ENCODE data around the gene STK32A.

DNA sequence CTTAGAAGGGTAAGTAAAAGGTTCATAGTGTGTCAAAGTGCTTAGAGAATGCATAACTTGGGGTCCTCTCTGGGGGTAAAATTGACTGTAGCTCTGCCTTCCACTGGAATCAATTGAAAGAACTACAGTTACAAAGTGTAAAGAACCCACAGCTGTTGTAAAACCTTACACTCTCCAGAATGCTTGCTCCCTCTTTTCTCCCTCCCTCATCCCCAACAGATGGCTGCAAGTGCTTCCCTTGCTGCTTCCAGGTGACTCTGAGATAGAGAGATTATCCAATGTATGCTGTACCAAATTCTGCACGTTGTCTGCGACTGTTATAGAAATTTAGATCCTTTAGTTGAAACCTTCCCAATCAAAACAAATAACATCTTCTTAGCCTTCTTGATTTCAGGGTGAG lies 126.0 kb downstream of the STK32A start:
- TF ChIP-seq POLR2A (IDR thresholded peaks at IDR 0.05), result no peak
- TF ChIP-seq, protein P1, sequence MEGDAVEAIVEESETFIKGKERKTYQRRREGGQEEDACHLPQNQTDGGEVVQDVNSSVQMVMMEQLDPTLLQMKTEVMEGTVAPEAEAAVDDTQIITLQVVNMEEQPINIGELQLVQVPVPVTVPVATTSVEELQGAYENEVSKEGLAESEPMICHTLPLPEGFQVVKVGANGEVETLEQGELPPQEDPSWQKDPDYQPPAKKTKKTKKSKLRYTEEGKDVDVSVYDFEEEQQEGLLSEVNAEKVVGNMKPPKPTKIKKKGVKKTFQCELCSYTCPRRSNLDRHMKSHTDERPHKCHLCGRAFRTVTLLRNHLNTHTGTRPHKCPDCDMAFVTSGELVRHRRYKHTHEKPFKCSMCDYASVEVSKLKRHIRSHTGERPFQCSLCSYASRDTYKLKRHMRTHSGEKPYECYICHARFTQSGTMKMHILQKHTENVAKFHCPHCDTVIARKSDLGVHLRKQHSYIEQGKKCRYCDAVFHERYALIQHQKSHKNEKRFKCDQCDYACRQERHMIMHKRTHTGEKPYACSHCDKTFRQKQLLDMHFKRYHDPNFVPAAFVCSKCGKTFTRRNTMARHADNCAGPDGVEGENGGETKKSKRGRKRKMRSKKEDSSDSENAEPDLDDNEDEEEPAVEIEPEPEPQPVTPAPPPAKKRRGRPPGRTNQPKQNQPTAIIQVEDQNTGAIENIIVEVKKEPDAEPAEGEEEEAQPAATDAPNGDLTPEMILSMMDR (IDR thresholded peaks at IDR 0.05), result no peak

Measured in heart left ventricle (tissue), 13 donors.